Measurements from ENCODE around the gene CLSTN3. TPM values are rescaled to one million over a fixed set of nuclear protein-coding genes. Genes with fewer than 3 reads are reported as not detected.

The CLSTN3 gene
- total and polyA plus RNA-seq, 2 of the 13 experiments (the other 11 are each of a cell fraction or from before 2014, with no cell fraction given), result 26.2 to 94.1 TPM

GRCh38 chr12:7130701-7131501, 730 bp downstream of the CLSTN3 start (continued):
- TF ChIP-seq CREB3 (CRISPR knock-in tag; IDR thresholded peaks at IDR 0.05) (no peak), ZNF335 (CRISPR knock-in tag; IDR thresholded peaks at IDR 0.05) (no peak), ZNF230 (CRISPR knock-in tag; IDR thresholded peaks at IDR 0.05) (no peak), ZIK1 (CRISPR knock-in tag; IDR thresholded peaks at IDR 0.05; ENCODE audit: borderline replicate concordance, low read depth) (no peak), SRSF1 (optimal IDR thresholded peaks at IDR 0.05; ENCODE audit: low read depth, low read length) (no peak), KMT2B (CRISPR knock-in tag; IDR thresholded peaks at IDR 0.05) (no peak), LBX2 (CRISPR knock-in tag; IDR thresholded peaks at IDR 0.05; ENCODE audit: borderline replicate concordance) (no peak), SCMH1 (CRISPR knock-in tag; IDR thresholded peaks at IDR 0.05; ENCODE audit: borderline replicate concordance) (no peak), ZNF17 (CRISPR knock-in tag; IDR thresholded peaks at IDR 0.05) (no peak), JUNB (CRISPR knock-in tag; IDR thresholded peaks at IDR 0.05; ENCODE audit: borderline replicate concordance) (no peak; the same call in 1 of the 2 replicates), TRAFD1 (CRISPR knock-in tag; IDR thresholded peaks at IDR 0.05; ENCODE audit: borderline replicate concordance) (no peak), HHEX (CRISPR knock-in tag; IDR thresholded peaks at IDR 0.05) (no peak), ZNF18 (CRISPR knock-in tag; IDR thresholded peaks at IDR 0.05; ENCODE audit: insufficient replicate concordance) (no peak), MIXL1 (CRISPR knock-in tag; IDR thresholded peaks at IDR 0.05) (no peak), PATZ1 (CRISPR knock-in tag; IDR thresholded peaks at IDR 0.05) (peak; percentile 22; the same call in 1 of the 2 replicates), PAX8 (CRISPR knock-in tag; IDR thresholded peaks at IDR 0.05; ENCODE audit: borderline replicate concordance) (no peak), MTA3 (CRISPR knock-in tag; IDR thresholded peaks at IDR 0.05) (no peak), ZNF710 (CRISPR knock-in tag; IDR thresholded peaks at IDR 0.05; ENCODE audit: borderline replicate concordance) (no peak)

Measured in HepG2 (cell line).